ENCODE measurements around the gene MYH16.

DNA sequence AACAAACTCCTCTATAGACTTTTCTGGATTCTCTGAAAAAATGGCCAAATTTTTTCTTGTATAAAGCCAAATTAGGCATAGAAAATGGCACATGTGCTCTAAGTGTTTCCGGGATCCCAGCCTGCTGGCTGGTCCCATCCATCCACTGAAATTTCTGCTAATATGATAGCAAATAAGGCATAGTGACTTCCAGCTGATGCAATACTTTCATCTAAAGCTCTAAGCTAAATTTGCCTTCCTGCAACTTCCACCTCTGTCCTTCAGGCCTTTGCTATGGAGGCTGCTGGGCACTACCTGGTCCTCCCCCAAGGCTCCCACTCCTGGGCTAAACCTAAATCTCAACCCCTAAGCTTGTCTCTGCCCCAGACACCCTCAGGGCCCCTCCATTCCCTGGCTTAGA, 20.5 kb downstream of the MYH16 start:
- no peak for TF ChIP-seq POLR2A (IDR thresholded peaks at IDR 0.05)
- TF ChIP-seq, protein P1, sequence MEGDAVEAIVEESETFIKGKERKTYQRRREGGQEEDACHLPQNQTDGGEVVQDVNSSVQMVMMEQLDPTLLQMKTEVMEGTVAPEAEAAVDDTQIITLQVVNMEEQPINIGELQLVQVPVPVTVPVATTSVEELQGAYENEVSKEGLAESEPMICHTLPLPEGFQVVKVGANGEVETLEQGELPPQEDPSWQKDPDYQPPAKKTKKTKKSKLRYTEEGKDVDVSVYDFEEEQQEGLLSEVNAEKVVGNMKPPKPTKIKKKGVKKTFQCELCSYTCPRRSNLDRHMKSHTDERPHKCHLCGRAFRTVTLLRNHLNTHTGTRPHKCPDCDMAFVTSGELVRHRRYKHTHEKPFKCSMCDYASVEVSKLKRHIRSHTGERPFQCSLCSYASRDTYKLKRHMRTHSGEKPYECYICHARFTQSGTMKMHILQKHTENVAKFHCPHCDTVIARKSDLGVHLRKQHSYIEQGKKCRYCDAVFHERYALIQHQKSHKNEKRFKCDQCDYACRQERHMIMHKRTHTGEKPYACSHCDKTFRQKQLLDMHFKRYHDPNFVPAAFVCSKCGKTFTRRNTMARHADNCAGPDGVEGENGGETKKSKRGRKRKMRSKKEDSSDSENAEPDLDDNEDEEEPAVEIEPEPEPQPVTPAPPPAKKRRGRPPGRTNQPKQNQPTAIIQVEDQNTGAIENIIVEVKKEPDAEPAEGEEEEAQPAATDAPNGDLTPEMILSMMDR (IDR thresholded peaks at IDR 0.05), result no peak

Measured in testis (tissue), 2 donors.